Raji (cell line): ENCODE results near the gene DSC1.

Experiments
- POLR2A ChIP-seq: IDR thresholded peaks from 2 replicates; pipeline ENCODE4 v1.6.1; 2011; ENCODE audit warnings: low read depth, low read length, control low read depth; ENCODE audit not compliant: insufficient read depth

Gene DSC1

DNA sequence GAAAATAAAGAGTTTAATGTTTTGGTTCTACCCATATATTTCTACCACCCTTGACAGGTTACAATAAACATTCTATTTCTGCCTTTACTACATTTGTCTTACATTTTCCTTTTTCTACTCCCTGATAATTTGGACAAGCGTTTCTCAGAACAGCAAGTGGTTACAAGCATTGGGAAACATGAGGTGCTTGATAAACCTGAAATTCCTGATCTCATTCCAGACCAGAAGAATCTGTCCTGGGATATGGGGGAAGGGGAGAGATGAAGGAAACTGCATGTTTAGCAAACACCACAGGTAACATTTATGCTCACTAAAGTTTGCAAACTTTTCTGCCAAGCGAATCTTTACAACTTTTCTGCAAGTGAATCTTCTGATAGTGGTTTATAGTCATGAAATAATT is 28.3 kb upstream of the DSC1 start:
- no peak for TF ChIP-seq POLR2A

DNA sequence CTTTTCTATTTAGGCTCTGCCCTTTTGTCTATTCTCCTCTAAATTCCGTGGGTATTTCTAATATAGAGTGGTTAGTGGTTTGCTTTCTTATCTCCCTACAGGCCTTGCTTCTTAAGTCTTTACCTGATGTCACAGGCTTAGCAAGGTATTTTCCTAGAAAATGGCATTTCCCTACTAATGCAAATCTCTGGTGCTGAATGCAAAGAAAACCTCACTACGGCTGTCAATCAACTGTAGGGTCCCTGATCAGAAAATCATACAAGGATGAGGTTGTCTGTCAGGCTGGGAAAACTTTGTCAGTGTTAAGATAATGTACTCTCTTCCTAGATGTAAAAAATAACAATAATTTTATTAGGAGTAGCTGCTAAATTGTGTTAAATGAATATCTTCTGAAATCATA is 27.1 kb upstream of the DSC1 start:
- no peak for TF ChIP-seq POLR2A

DNA sequence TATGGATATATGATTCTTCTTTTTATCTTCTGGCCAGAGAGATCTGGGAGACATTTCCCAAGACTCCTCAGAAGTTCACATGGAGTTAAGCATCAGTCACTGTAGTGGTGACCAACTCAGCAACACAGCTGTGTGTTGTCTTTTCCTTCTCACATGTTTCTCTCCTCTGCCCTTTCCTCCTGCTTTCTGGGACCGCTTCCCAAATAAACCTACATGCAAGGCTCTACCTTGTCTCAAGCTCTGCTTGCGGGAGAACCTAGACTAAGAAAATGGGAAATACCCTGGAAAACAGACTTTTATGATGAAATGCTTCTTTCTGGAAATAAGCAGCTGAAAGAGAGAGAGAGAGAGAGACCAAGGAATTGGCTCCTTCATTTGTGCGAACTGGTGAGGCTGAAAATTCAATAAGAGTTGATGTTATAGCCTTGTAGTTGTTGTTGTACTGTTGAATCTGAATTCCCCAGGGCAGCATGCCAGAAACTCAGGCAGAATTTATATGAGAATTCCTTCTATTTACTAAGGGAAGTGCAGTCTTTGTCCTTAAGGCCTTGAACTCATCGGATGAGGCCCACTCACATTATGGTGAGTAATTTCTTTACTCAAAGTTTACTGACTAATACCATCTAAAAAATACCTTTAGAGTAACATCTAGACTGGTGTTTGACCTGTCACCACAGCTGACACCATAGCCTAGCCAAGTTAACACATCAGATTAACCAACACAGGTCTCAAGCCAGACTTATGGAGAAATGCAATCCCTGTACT is 22.7 kb upstream of the DSC1 start:
- no peak for TF ChIP-seq POLR2A

DNA sequence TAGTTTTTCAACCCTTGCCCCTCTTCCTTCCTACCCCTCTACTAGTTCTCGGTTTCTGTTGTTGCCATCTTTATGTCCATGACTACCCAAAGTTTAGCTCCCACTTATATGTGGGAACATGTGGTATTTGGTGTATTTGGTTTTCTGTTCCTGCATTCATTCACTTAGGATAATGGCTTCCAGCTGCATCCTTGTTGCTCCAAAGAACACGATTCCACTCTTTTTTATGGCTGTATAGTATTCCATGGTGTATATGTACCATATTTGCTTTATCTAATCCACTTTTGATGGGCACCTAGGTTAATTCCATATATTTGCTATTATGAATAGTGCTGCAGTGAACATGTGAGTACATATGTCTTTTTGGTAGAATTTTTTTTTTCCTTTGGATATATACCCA is 20.6 kb upstream of the DSC1 start:
- TF ChIP-seq POLR2A = no peak

DNA sequence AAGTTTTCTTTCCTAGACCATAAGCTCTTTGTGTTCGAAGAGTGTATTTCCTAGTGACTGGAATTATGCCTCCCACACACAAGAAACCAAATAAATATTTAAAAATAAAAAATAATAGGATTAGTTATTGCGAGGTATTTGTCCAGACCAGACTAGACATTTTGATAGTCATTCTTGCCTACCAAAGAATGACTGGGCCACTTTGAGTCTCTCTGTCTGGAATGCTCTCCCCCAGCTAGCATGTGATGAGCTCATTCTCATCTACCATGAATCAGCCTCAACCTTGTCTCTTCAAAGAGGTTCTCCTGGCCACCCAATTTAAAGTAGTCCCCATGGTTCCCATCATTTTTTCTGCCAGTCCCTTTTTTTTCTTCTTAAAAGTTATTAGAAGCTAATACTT is 13.9 kb upstream of the DSC1 start:
- TF ChIP-seq POLR2A = no peak

DNA sequence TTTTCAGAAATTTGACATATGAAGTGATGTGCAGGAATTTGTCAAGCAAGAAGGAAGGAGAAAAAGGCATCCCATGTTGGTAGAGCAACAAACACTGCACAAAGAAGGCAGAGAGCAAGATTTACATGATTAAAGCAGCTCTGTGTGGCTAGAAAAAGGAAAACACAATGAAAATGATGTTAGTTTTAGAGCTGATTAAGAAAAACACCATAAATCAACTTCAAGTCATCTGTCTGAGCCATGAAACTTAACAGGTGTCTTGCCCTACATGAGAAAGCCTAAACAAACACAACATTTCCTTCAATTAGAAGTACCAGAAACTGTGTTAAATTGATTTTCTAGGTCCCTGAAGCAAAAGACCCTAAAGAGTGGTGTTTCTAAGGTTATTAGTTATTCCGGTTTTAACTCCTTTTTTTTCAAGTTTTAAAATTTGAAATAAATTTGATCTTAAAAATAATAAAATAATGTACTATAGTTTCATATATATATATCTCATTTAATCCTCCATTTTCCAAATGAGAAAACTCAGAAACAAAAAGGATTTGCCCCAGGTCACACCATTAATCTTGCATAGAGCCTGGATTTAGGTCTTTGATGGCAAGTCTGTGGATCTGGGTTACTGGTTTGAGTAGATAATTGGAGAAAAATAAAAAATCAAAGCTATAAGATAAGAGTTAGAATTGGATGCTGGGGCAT is 8.6 kb upstream of the DSC1 start:
- TF ChIP-seq POLR2A = no peak

DNA sequence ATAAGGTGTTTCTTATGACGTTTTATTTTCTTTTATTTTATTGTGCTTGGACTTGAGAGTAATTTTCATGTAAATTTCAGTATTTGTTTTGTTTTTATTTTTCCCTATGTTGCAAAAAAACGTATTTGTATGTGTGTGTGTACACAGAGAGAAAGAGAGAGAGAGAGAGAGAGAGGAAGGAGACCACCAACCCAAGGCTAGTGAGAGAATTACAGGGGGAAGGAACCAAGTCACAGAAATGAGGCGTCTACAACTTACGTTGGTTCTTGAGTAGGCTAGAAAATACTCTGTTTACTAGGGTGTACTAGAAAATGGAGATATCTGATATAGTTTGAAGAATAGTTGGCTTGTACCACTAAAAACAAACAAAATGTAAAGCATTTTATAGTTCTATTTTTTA is 7.7 kb upstream of the DSC1 start:
- TF ChIP-seq POLR2A = no peak

DNA sequence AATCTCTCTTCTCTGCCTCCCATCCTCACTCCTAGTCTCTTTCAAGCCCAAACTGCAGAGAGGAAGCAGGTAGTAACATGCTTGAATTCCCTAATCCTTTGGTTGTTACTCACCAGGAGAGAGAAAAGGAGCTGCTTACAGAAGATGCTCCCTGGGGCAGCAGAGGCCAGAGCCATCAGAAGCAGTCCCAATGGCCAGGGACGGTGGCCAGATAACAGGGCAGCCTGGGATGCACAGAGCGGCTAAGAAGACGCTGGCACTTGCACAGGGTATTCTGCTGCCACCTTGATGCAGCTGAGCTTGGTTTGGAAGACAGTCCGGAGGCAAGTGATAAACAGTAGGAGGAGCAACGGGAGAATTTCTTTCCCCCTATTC is 250 bp downstream of the DSC1 start:
- no peak for TF ChIP-seq POLR2A

DNA sequence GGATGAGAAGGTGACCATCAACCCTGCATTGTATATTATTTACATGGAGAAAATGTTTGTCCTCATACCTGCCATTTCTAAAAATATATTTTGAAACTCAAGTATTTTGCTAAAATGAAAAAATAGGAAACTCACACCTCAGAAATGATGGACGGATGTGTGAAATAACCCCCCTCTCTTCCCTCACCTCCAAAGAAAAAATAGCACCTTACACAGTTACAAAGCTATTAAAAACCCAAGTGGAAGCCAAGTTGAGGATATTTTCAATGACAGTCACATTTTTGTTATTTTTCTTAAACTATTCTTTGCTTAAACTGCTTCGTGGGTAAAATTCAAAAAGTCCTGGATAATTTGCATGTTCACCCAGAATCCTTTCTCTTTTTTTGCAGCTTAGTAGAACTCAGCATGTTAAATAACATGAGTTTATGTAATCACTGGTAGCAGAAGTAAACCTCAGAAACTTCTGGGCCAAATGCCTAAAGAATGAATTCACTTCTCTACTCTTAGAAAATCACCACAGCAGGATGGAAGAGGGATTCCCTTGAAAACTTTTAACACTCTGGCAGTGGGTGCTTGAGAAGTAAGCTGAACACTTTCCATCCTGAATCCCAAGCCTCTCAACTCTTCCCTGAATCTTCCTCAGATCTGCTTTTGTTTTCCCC is 768 bp downstream of the DSC1 start:
- TF ChIP-seq POLR2A = no peak

DNA sequence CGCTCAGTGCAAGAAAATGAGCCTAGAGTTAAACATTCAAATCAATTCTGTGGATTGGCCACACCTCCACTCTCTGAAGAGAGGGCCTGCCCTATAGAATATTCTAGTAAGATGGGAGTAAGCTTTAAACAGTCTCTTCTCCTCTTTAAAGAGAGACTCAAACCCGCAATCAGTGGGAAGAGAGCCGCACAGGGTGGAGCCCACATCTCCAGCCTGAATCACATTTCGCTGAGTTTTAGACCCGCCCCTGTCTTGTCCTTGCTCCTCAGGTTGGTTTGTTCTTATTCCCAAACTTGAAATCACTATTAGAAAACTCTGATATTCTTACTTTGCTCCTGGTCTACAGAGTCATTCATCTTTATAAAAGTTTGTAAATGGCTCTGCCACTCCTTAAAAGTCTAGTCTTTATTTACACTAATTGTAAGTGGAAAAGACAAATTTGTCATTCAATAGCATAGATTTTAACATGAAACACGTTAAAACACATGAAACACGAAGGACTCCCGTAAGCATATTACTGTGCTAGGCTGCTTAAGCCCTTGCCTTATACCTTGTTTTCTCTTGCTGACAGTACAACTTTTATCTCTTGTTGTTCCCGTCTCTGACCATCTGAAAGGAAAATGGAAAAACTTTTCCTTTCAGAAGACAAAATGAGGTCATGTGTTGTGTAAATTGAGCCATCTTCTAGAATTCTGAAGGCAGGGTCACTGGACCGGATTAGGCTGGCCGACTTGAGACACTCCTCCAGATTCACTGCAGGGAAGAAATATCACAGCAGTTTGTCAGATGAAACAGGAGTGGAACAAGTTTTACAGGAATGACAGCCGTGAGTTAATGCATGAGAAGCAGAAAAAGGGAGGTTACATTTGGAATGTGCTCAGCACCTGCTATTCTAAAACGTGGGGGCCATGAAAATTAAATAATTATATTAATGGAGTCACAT is 5.6 kb downstream of the DSC1 start:
- no peak for TF ChIP-seq POLR2A

DNA sequence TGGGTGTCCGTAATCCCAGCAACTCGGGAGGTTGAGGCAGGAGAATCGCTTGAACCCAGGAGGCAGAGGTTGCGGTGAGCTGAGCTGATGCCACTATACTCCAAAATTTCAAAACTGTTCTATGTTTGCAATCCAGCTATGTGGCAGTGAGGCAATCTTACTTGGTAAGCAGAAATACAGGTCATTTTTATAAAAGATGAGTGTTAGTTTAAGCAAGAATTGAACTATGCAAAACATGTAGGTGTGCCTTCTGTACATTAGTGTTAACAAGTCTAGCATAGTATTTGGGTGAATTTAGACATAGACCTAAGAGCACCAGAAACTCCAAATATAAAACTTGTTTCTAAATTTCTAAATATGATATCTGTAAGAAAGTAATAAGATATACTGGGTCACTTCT is 7.2 kb downstream of the DSC1 start:
- no peak for TF ChIP-seq POLR2A

DNA sequence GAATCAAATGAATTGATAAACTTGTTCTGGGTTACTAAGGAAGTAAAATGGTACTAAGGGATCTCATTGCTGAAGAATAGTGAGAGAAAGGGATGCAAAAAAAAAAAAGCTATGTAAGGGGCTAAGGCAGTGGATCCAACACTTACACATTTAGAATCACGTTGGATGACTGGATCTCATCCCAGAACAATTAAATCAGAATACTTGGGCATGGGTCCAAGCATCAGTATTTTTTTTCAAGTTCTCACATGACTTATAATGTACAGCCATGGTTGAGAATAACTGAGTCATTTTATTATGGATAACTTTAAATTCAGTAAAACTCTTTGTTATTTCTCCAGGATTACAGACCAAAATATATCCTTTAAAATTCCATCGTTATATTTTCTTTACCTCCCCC is 8.5 kb downstream of the DSC1 start:
- TF ChIP-seq POLR2A = no peak

DNA sequence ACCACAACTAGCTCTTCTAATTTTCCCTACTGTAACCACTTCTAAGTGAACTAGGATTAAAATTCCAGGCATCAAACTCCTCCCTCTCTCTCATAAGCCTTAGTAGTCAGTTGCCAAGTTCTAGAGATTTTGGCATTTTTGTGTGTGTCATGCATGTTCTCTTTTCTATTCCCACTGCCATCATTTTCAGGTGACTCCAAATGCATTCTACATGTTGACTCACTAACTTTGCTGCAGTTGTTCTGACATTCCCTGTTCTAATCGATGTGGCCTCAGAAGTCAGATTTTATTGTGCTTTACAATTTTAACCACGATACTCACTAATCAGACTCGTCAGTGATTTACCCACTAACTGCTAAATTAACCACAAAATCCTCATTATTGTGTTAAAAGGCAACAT is 13.3 kb downstream of the DSC1 start:
- no peak for TF ChIP-seq POLR2A

DNA sequence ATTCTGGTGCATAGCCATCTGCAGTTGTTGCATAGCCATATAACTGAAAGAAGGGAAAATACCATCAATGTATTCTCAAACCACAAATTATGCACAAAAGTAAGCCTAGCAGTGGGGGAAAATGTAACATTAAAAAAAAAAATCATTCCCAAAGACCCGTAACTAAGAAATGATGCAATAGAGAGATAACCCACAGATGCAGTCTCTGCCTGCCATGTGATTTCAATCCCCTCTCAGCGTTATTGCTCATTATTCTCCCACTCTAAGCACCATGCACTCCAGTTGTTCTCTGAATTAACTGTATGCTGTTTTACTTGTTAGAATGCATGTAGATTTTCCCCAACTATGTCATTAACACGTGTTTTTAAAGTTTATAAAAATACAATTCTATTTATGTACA is 14.1 kb downstream of the DSC1 start:
- TF ChIP-seq POLR2A = no peak

DNA sequence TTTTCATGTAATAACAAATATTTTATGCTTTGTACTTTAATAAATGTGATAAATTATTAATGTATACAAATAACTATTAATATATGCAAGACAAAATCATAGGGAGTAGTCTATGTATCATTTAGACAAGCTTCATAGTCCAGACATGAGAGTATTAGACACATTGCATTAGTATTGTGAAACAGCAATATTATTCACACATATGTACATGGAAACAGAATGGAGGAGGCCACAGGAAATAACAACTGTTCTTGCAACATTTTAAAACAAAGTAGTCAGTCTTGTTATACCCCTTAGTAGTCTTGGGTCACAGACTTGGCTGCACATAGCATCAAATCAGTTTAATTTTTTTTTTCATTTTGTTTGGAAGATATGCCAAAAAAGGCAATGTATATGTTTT is 15.8 kb downstream of the DSC1 start:
- no peak for TF ChIP-seq POLR2A

DNA sequence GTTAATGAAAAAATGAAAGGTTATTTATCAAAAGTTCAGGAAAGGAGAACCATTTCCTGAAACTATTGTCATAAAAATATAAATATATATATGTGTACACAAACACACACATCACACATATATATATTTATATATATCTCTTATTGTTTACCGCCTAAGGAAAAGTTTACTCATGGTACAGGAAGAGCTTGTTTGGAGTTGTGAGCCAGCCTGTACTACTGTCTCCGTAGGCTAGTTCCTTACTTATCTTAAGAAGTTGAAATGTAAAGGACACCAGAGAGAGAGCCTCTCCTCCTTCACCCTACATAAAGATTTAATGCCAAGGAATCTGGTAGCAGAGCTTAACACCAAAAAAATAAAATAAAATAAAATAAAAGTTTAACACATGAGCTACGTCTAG is 19.6 kb downstream of the DSC1 start:
- no peak for TF ChIP-seq POLR2A

DNA sequence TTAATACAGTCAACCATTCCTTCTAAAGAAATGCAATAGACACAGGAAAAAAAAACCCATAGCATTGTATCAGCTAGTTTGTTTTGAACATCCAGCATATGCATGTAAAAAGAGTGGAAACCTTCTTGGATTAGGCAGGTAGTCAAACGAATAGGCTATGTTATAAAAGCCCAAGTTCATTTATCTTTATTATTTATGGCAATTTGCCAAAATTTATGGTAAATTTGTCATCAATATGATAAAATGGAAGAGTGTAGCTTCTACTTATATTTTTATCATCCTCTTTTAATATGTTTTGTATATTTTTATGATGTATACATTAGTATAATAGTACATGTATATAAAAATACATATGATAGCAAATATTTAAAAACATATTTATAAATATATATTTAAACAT is 23.9 kb downstream of the DSC1 start:
- no peak for TF ChIP-seq POLR2A
